GM18870 (cell line): ENCODE measurements around the gene PALM.
"Not testable (repeated sequence)": the region's sequence is repeated elsewhere in the genome, so short reads cannot be mapped to it uniquely, and the experiment has no call there.

Experiments
- ATAC-seq: cut with Tn5 transposase; IDR thresholded peaks from one replicate; pipeline ENCODE4 v1.9.1; 2021; ENCODE audit warnings: moderate library complexity; ENCODE audit not compliant: unreplicated experiment

PALM gene

DNA sequence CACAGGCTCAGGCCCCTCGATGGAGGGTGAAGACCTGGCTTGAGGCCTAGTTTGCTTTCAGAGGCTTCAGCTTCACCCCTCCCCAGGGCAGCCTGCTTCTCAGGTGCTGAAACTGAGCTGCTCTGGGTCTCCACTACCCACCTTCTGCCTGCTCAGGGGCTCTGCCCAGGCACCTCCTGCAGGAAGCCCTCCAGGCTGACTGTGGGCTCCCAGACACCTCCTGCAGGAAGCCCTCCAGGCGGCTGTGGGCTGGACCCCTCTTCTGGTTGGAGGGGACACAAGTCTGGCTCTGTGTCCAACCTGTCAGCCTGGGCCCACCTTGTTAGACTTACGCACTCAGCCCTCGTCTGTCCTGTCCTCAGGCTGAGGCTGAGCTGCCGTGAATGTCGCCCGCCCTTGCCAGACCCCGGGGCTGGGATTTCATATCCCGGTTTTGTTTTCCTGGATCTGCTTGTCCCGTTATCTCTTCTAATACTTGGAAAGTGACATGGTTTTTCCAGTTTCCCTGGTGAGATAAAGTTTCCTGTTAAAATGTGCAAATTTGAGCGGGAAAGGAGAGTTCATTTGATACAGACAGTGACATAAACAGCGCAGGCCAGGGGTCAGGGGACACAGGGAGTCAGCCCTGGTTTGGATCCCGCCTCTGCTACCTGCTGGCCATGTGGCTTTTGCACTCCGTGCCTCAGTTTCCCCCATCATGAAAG is 21.4 kb downstream of the PALM start:
- ATAC-seq, result no peak

DNA sequence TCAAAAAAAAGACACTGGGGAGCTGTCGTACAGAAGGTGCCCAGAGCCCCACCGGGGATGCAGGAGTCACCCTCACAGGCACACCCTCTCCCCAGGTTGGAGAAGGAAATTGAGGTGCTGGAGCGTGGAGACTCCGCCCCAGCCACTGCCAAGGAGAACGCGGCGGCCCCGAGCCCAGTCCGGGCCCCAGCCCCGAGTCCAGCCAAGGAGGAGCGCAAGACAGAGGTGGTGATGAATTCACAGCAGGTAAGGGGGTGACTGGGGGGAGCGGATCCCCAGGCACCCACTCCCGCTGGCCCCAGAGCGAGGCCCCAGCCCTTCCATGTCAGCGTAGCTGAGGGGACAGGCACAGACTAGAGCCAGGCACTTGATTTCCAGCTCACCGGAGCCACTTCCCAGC is 22.3 kb downstream of the PALM start:
- no peak for ATAC-seq

DNA sequence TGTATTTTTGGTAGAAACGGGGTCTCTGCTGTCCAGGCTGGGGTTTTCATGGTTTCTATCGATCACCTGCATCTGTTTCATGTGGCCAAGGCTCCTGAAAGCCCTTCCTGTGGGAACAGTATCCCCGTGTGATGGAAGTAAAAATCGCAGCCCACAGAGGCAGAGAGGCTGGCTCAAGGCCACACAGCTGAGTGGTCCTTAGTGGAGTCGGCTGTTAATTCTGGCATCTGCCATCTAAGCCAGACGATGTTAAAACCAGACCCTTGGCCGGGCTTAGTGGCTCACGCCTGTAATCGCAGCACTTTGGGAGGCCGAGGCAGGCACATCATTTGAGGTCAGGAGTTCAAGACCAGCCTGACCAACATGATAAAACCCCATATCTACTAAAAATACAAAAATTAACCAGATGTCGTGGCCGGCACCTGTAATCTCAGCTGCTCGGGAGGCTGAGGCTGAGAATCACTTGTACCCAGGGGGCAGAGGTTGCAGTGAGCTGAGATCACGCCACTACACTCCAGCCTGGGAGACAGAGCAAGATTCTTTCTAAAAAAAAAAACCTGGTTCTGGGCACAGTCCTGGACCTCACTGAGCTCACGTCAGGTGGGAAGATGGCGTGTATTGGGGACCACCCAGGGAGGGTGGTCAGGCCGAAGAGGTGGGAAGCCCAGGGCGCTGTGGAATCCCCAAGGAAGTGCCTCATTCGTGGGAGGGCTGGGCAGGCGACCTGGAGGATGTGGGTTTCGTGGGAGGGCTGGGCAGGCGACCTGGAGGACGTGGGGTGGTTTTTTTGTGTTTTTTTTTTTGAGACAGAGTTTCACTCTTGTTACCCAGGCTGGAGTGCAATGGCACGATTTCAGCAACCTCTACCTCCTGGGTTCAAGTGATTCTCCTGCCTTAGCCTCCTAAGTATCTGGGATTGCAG is 23.7 kb downstream of the PALM start:
- no peak for ATAC-seq

DNA sequence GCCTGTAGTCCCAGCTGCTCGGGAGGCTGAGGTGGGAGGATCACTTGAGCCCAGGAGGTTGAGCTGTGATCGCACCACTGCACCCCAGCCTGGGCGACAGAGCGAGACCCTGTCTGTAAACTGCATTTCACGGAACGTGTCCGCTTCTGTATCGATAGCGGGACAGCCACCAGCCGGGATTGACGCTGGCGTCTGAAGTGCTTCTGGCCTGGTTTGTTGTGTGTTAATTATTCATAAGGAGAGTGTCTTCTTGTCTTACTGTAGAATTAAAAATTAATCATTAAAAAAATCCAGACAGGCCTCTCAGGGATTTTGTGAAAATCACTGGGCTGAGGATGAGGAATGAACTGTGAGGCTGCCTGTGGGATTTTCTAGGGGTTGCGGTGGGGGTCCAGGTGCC is 26.0 kb downstream of the PALM start:
- ATAC-seq, result no peak

DNA sequence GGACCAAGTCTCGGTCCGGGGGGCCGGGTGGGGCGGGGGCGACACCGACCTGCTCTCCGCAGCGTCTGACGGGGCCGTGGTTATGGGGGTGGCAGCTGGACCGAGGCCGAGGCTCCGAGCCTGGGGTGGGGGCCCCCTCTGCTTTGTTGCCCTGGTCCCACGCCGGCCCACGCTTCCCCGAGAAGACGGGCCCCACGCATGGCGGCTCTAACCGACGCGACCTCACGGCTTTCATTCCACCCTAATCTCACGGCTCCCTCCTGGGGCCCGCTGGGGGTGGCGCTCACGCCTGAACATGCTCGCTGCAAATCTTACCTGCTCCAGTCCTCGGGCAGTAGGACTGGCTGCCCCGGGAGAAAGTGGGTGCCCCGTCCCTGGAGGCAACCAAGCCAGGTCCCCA is 27.4 kb downstream of the PALM start:
- ATAC-seq, result no peak

DNA sequence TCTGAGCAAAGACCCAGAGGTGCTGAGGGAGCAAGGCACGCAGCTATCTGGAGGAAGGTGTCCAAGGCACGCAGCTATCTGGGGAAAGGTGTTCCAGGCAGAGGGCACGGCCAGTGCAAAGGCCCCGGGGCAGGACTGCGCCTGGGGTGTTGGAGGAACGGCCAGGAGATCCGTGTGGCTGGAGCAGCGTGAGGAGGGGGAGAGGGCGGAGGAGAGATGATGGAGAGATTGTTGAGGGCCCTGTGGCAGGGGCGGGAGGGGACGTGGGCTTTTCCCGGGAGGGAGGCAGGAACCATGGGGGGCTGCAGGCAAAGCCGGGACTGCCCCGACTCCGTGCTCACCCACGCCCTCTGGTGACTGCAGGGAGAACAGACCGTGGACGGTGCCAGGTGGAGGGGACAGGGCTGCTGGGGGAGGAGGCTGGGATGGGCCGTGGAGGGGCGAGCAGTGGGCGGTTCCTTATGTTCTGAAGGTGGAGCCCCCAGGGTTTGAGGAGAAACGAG is 28.9 kb downstream of the PALM start:
- ATAC-seq, result no peak

DNA sequence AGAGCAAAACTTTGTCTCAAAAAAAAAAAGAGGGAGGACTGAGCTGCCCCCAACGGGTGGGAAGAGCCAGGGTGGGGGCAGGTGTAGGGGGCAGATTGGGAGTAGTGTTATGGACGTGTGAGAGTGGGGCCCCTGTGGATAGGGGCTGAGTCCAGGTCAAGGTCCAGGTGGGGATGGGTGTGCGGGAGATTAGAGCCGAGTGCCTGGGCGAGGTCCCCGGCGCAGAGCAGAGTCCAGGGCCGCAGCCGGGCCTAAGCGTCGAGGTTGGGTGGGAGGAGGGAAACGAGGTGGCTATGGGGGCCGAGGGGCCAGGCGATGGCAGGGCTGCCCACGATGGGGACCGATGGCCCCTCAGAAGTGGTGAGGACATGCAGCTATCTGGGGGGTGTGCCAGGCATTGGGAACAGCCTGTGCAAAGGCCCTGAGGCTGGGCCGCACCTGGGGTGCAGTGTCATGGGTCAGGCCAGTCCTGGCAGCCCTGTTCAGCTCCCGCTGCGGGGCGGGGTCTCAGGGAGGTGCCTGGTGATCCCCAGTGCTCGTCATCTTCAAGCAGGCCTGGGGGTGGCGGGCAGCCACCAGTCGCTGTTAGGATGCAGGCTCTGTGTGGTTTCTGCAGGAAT is 29.9 kb downstream of the PALM start:
- ATAC-seq, result no peak

DNA sequence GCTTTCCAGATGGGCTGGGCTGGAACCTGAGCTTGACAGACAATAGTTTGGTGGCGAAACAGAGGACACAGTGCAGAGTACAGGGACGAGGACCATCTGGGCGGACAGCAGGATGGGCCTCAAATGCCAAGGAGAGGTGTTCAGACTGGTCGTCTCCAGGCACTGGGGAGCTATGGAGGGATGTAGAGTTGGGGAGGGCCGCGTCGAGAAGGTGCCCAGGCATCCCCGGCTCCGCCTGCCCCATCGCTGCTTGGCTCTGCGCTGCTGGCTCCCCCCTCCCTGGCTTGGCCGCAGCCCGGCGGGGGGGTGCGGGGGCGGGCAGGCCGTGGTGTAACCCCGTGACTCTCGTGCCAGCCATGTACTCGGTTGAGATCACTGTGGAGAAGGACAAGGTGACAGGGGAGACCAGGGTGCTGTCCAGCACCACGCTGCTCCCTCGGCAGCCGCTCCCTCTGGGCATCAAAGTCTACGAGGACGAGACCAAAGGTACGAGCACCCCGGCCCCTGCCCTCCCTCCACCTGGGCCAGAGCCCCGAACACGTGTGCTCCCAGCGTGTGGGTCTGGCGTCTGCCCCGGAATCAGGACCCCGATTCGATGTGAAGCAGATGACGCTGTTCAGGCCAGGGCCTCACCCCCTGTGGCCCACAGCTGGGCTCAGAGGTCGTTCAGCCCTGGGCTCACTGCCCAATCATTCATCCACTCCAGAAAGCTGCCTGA is 31.4 kb downstream of the PALM start:
- no peak for ATAC-seq

DNA sequence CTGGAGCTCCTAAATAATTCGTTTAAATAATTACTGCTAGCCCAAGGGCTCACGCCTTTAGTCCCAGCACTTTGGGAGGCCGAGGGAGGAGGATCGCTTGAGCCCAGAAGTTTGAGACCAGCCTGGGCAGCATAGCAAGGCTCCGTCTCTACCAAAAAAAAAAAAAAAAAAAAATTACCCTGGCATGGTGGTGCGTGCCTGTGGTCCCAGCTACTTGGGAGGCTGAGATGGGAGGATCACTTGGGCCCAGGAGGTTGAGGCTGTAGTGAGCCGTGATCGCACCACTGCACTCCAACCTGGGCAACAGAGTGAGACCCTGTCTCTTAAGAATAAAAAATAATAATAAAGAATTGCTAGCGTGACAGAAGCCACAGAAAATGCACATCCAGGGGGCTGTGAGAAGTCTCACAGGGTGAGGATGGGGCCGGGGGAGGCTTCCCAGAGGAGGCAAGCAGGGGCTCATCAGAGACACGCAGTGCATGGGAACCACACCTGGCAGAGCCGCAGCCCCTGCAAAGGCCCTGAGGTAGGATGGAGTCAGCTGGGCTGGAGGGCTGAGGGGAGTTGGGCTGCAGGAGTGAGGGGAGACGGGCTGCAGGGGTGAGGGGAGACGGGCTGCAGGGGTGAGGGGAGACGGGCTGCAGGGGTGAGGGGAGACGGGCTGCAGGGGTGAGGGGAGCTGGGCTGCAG is 32.2 kb downstream of the PALM start:
- not testable (repeated sequence) for ATAC-seq

DNA sequence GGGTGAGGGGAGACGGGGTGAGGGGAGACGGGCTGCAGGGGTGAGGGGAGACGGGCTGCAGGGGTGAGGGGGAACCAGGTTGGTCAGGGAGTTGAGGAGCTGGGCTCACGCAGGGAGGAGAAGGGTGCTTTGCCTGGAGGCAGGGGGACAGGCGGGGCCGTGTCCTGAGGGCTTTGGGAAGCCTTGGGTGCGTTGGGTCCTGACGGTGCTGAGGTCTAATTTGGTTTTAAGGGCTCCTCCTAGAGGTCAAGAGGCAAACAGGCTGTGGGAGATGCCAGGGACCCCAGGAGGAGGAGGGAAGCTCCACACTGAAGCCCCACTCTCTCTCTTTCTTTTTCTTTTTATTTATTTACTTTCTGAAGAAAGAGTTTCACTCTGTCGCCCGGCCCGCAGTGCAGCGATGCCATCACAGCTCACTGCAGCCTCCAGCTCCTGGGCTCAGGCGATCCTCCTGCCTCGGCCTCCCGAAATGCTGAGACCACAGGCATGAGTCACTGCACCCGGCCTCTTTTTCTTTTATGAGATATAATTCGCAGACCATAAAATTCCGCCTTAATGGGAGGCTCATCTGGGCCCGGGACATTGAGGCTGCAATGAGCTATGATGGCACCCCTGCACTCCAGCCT is 32.9 kb downstream of the PALM start:
- ATAC-seq, result no peak

DNA sequence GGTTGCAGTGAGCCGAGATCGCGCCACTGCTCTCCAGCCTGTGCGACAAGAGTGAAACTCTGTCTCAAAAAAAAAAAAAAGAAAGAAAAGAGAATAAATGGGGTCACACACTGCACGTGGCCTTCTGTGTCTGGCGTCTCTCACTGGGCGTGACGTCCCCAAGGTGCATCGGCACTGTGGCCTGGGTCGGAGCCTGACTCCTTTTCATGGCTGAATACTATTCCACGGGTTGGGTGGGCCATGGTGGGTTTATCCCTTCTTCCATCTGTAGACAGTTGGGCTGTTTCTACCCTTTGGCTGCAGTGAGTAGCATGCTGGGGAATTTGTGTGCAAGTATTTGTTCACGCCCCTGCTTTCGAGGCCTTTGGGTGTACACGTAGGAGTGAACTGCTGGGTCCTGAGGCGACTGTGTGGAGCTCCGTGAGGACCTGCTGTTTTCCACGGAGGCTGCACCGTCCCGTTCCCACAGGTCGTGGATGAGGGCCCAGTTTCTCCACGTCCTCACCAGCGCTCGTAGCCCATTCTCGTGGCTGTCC is 33.9 kb downstream of the PALM start:
- no peak for ATAC-seq

DNA sequence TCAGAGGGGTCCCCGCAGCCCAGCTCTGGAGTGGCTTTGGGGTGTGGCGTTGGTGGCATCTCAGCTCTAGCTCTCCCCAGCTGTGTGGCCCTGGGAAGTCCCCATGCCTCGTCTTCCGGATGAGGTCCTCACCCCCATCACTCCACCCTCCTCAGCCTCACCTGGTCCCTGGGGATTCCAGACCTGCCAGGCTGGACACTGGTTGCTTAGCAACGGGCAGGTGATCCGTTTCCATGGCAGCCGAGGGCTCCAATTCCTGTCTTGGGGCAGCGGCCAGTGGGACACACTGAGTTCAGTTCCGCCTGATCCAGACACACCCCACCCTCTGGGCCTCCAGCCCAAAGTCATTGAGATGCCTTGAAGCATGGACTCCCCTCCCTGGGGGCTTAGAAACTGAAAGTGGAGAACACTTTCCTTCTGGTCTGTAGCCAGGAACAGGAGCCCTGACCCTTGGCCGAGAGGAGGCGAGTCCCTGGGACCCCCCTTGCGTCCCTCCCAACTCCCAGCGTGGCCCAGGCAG is 34.5 kb downstream of the PALM start:
- ATAC-seq, result no peak

DNA sequence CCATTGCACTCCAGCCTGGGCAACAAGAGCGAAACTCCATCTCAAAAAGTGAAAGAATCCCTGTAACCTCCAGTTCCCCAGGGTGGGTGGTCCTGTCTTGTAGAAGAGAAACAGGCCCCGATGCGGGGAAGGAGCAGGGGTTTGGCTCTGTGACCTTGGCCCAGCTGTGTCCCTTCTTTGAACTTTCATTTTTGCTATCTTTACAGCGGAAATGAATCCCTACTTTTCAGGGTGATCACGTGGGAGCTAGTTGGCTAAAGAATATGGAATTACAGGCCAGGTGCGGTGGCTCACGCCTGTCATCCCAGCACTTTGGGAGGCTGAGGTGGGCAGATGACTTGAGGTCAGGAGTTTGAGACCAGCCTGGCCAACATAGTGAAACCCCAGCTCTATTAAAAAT is 36.4 kb downstream of the PALM start:
- not testable (repeated sequence) for ATAC-seq

DNA sequence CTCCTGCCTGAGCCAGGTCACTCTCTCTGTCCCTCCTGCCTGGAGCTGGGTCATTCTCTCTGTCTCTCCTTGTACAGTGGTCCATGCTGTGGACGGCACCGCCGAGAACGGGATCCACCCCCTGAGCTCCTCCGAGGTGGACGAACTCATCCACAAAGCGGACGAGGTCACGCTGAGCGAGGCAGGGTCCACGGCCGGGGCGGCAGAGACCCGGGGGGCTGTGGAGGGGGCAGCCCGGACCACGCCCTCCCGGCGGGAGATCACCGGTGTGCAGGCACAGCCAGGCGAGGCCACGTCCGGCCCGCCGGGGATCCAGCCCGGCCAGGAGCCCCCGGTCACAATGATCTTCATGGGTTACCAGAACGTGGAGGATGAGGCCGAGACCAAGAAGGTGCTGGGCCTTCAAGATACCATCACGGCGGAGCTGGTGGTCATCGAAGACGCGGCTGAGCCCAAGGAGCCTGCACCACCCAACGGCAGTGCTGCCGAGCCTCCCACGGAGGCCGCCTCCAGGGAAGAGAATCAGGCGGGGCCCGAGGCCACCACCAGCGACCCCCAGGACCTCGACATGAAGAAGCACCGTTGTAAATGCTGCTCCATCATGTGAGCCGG is 37.6 kb downstream of the PALM start:
- ATAC-seq, result no peak

DNA sequence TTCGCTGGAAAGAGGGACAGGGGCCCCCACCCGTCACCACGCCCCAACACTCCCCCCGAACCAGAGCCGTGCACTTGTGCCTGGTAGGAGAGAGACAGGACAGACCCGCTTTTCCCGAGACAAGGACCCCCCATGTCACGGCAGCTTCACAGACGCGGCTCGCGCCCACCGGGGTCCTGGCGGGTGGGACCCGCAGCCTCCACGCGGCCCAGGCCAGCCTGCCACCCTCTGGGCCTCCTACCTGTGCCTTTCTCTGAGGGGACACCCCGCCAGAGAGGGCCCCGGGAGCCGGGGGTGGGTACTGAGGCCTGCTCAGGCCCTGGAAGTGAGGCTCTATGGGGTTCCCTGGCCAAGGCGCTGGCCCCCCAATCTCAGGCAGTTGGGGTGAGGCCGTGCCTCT is 38.2 kb downstream of the PALM start:
- no peak for ATAC-seq

DNA sequence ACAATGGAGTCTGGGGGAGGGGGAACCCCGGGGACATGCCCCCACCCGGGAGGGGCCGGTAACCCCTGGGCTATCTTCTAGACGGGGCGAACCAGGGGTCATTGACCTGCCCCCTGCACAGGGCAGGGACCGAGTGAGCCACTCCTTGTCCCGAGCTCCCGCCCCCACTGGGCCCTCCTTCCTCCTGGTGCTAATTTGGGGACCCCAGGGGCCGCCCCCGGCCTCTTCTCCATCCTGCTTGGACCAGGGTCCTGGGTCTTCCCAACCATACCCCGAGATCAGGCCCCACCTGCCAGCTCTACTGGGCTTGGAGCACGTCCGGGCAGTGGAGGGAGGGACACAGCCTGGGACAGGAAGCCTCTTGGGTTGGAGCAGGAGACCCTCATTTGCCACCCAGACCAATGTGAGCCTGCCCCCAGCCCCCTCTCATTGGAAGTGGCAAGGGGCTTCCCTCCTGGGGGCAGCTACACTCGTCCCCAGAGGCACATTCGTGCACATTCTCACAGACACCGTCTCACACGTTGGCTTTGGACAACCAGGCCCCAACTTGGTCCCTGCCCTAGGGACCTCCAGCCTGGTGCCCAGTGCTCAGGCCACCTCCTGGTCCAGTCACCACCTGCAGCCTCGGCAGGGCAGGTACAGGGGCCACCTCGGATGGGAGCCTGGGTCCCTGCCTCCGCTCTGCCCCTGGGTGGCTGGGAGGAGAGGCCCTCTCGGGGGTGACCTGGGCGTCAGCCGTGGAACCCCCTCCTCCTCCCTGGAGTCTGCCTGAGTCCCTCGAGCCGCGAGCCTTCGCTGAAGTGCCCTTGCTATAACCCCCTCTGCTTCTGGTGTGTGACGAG is 38.9 kb downstream of the PALM start:
- no peak for ATAC-seq

DNA sequence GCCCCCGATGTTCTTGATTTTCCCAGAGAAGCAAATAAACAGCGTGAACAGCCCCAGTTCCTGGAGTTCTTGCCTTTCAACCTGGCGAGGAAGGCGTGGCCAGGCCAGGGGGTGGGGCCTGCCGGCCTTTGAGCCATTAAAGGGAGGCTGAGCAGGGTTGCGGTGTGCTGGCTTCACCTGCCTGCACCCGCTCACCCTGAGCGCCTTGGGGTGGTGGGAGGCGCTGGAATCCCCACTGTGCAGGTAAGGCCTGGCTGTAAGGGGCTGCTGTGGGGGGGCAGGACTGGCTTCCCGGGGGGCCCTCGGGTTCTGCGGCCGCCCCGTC is 39.5 kb downstream of the PALM start:
- no peak for ATAC-seq

DNA sequence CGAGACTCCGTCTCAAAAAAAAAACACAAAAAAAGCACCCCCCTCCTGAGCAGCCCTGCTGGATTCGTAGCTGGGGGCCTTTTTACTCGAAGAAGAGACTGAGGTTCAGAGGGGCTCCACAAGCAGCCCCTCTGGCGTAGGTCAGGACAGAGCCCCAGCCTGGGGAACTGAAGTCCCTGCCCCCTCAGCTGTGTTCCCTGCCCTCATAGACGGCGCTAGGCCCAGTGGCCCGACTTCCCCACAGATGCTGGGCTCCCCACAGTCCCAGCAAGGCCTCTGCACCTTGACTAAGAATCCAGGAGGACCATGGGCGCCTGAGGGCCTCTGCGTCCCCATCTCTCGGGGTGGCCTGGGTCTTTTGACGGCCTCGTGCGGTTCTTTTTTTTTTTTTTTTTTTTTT is 41.1 kb downstream of the PALM start:
- ATAC-seq, result no peak
